ENCODE results near the gene HDGFL3.
"Not testable (repeated sequence)": the region's sequence is repeated elsewhere in the genome, so short reads cannot be mapped to it uniquely, and the experiment has no call there.

Gene HDGFL3

DNA sequence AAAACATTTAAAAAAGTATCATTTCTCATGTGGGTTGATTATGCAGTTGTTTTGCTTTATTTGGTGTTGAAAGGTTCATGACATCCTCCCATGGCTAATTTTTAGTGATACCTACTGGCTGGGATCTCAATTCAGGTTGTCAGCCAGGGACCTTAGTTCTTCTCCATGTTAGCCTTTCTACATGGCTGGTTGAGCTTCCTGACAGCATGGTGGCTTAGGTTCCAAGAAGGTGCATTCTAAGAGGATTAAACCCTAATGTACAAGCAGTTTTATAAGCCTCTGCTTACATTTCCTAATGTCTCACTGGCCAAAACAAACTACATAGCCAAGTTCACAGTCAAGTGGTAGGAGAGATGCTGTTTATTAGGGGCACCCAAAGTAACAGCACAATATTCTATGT, 109.5 kb downstream of the HDGFL3 start:
- DNase-seq, result no peak

DNA sequence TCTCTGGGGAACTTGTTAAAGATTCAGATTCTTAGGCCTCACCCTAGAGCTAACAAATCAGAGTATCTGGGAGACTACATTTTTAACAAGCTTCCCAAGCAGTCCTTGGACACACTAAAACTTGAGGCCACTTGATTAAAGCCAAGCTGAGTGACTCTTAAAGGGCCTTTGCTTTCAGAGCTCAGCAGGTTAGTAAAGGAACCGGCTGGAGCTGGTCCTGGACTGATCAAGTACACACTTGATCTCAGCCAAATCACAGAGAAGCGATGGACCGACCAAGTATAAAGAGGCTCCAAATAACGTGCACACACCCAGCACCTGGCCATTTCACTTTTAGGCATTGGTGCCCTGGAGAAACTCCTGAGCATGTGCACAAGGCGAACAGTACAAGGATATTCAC, 113.0 kb downstream of the HDGFL3 start:
- DNase-seq, result no peak

DNA sequence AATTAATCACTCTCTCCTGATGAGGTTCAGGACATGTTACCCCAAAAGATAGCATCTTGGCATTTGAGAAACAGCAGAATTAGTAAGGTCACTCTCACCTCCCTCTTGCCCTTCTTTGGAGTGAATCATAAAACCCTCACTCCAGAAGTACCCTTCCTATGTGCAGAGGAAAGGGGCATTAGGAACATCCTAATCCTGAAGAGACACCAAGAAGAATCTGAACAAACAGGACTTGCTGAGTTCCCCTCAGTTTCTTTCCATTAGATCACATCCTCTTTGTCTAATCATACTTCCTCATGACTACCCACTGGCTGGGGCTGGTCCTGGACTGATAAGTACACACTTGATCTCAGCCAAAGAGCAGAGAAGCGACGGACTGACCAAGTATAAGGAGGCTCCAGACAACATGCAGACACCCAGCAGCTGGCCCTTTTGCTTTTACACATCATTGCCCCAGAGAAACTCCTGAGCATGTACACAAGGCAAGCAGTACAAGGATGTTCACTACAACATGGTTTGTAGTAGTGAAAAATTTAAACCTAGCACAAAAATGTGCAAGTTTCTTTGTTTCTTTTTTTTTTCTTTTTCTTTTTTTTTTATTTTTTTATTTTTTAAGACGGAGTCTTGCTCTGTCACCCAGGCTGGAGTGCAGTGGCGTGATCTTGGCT, 115.2 kb downstream of the HDGFL3 start:
- DNase-seq, result no peak

- DNase-seq, result not testable (repeated sequence)
Measured at GRCh38 chr15:83091965-83092308, 115.7 kb downstream of the HDGFL3 start.

DNA sequence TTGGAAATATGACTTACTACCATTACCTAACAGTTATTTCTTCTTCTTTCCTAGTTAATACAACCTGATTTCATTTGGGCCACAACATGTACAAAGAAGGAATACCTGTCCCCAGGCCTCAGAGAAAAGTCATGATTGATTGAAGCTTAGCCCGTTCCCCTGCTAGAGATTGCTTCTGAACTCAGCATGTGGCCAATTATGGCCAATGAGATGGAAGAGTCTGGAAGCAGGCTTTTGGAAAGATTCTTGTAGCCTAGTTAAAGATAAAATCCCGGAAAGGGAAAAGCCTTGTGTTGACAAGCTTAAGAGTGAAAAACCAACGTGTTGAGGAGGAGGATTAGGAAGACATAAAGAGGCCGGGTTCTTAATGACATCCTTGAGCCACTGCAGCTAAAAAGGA, 117.2 kb downstream of the HDGFL3 start:
- DNase-seq, result no peak

DNA sequence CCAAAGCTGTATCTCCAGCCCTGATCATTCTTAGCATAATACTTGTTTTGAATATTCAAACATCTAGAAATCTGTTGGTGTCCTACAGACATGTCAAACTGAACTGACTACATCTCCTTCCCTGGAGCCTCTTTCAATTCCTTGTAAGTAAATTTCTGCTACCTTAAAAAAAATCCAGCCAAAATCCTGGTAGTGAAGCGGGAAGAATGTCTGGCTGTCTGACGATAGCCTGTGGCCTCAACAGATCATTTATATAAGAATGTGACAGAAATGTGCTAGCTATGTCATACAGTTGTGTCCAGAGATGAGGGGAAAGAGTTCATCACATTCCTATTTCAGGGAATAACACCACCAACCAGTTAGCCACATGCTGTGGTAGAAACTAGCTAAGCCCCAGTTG, 118.7 kb downstream of the HDGFL3 start:
- no peak for DNase-seq

- no peak for DNase-seq
Measured at GRCh38 chr15:83087576-83087975, 120.0 kb downstream of the HDGFL3 start.

DNA sequence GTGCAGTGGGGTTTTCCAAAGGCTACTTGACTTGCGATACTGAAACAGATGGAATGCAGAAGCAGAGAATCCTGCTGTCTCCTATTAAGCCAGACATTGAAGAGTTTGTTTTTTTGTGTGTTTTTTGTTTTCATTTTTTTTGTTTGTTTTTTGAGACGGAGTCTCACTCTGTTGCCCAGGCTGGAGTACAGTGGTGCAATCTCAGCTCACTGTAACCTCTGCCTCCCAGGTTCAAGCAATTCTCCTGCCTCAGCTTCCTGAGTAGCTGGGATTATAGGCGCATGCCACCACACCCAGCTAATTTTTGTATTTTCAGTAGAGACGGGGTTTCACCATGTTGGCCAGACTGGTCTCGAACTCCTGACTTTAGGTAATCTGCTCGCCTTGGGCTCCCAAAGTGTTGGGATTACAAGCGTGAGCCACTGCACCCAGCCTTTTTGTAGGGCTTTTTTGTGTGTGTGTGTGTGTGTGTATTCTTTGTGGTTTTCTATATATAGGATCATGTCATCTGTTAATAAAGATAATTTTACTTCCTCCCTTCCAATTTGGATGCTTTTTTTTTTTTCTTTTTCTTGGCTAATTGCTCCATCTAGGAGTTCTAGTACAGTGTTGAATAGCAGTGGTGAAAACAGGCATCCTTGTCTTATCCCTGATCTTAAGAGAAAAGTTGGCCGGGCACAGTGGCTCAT, 121.6 kb downstream of the HDGFL3 start:
- not testable (repeated sequence) for DNase-seq

GRCh38 chr15:83085461-83085860, 122.2 kb downstream of the HDGFL3 start:
- not testable (repeated sequence) for DNase-seq

GRCh38 chr15:83082730-83083386, 124.8 kb downstream of the HDGFL3 start:
- no peak for DNase-seq

- DNase-seq, result no peak
Measured at GRCh38 chr15:83081256-83082014, 126.2 kb downstream of the HDGFL3 start.

DNA sequence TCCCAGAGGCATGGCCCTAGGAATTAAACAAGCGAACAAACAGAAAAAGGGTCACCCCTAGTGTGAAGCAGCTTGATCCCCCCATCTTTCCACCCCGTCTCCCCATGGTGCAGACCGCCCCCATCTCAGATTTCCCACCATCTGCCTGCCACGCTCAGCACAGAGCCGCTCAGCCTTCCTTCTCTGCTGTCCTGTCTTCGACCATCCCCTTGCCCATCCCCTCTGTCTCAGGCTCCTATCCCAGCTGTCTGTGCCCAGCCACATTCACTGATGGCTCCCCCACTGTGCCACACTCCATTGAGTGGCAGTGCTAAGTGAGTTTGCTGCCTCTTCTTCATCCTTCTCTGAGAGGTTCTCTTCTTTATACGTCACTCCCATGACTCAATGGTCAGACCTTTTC, 128.9 kb downstream of the HDGFL3 start:
- DNase-seq, result no peak

Data from NCI-H1436 treated with DMSO at 0.1 percent for 48 hours (cell line).